H1 (cell line): Measurements from ENCODE around the gene COL4A2. TPM values are rescaled to one million over a fixed set of nuclear protein-coding genes. Genes with fewer than 3 reads are reported as not detected.

Experiments
- CTCF ChIA-PET: fragments of 300-600 bp; sonication (Branson Sonifier 250); formaldehyde crosslinking; loops from one replicate; lab custom pipeline; 2021; ENCODE audit not compliant: partially characterized antibody; lab: Charles Lee
- POLR2A ChIA-PET: fragments of 300-600 bp; sonication (Branson Sonifier 250); formaldehyde crosslinking; loops from one replicate; lab custom pipeline; 2021; ENCODE audit warnings: inconsistent platforms; ENCODE audit not compliant: partially characterized antibody; lab: Charles Lee
- DNase-seq, 2 experiments: peaks; one replicate each; pipeline versions ENCODE4 v3.0.0 to v3.0.0-alpha.2; 2010 to 2022; ENCODE audit warnings: low spot score in 2 of 2, low read depth in 1 of 2, mixed read lengths in 1 of 2
- FAIRE-seq: peaks from 2 replicates; lab custom pipeline; 2011; peaks lifted over from hg19 to GRCh38; lab: Jason Lieb, UNC
- H2AFZ ChIP-seq: 2 replicates; pipeline ENCODE4 v1.8.1; 2012; ENCODE audit warnings: low read length, inconsistent platforms
- H2AK5ac ChIP-seq: 2 replicates; pipeline ENCODE4 v1.6.1; 2013; ENCODE audit warnings: low read depth, low read length
- H2BK120ac ChIP-seq: replicated peaks from 2 replicates; pipeline ENCODE3; 2013; ENCODE audit warnings: low read depth, low read length, inconsistent platforms
- H2BK12ac ChIP-seq: 2 replicates; pipeline ENCODE4 v1.6.1; 2013; ENCODE audit warnings: low read depth, low read length
- H2BK15ac ChIP-seq: 2 replicates; pipeline ENCODE4 v1.6.1; 2013; ENCODE audit warnings: low read length
- H2BK20ac ChIP-seq: 2 replicates; pipeline ENCODE4 v1.6.1; 2013; ENCODE audit warnings: low read length
- H2BK5ac ChIP-seq: 2 replicates; pipeline ENCODE4 v1.6.1; 2013; ENCODE audit warnings: low read depth, low read length
- H3K14ac ChIP-seq: 2 replicates; pipeline ENCODE4 v1.6.1; 2013; ENCODE audit warnings: inconsistent platforms; ENCODE audit not compliant: insufficient read length
- H3K18ac ChIP-seq: 2 replicates; pipeline ENCODE4 v1.6.1; 2013; ENCODE audit warnings: low read length; ENCODE audit errors: extremely low read depth
- H3K23ac ChIP-seq: 2 replicates; pipeline ENCODE4 v1.6.1; 2013; ENCODE audit warnings: inconsistent platforms; ENCODE audit not compliant: insufficient read length
- H3K23me2 ChIP-seq: 2 replicates; pipeline ENCODE4 v1.6.1; 2013; ENCODE audit warnings: low read depth, low read length
- H3K27ac ChIP-seq: 2 replicates; pipeline ENCODE4 v1.6.1; 2011; ENCODE audit warnings: low read depth, low read length, inconsistent platforms
- H3K27me3 ChIP-seq, 4 experiments: replicated peaks in 1 of 4; 1 replicate in 1 of 4; 2 replicates in 3 of 4; pipeline versions ENCODE4 v1.6.1 to v1.8.1; 2011 to 2013; ENCODE audit warnings: low read length in 3 of 4, mild to moderate bottlenecking in 3 of 4, inconsistent platforms in 2 of 4, mixed read lengths in 2 of 4, moderate library complexity in 1 of 4; ENCODE audit not compliant: control insufficient read depth in 3 of 4, insufficient read depth in 3 of 4; ENCODE audit errors: extremely low read depth in 1 of 4
- H3K36me3 ChIP-seq, 4 experiments: 2 replicates each; pipeline versions ENCODE4 v1.6.1 to v1.8.1; 2011 to 2013; ENCODE audit warnings: mild to moderate bottlenecking in 4 of 4, low read length in 3 of 4, moderate library complexity in 2 of 4, control low read depth in 1 of 4, inconsistent platforms in 1 of 4; ENCODE audit not compliant: insufficient read depth in 4 of 4, control insufficient read depth in 2 of 4
- H3K4ac ChIP-seq: replicated peaks from 2 replicates; pipeline ENCODE3; 2013; ENCODE audit warnings: low read length, low read depth, mixed read lengths, inconsistent platforms; ENCODE audit not compliant: insufficient read length
- H3K4me1 ChIP-seq, 4 experiments: replicated peaks in 1 of 4; 1 replicate in 1 of 4; 2 replicates in 3 of 4; pipeline versions ENCODE4 v1.6.1 to v1.8.1; 2011 to 2013; ENCODE audit warnings: low read length in 3 of 4, inconsistent platforms in 2 of 4, mixed read lengths in 1 of 4; ENCODE audit not compliant: insufficient read depth in 4 of 4, control insufficient read depth in 3 of 4
- H3K4me2 ChIP-seq, 2 experiments: 2 replicates each; pipeline versions ENCODE4 v1.6.1 to v1.8.1; 2011 to 2013; ENCODE audit warnings: low read depth in 2 of 2, low read length in 2 of 2, control low read depth in 1 of 2, inconsistent platforms in 1 of 2, mild to moderate bottlenecking in 1 of 2; ENCODE audit not compliant: insufficient read depth in 1 of 2
- H3K4me3 ChIP-seq, 4 experiments: fragments of 200-600, 300-600 bp in 1 of 4; sonication (generic), shearing (Covaris generic), sonication (Bioruptor Twin) in 1 of 4; 2 replicates each; pipeline versions ENCODE4 v1.5.1 to v1.8.1; 2011 to 2016; ENCODE audit warnings: low read length in 4 of 4, low read depth in 3 of 4, control low read depth in 2 of 4, inconsistent platforms in 2 of 4, mild to moderate bottlenecking in 2 of 4, mixed read lengths in 1 of 4, moderate library complexity in 1 of 4; ENCODE audit not compliant: insufficient read depth in 2 of 4; ENCODE audit errors: extremely low read depth in 1 of 4
- H3K56ac ChIP-seq: replicated peaks from 2 replicates; pipeline ENCODE3; 2013; ENCODE audit warnings: low read depth, mild to moderate bottlenecking, mixed read lengths, low read length, inconsistent platforms; ENCODE audit not compliant: insufficient read length
- H3K79me1 ChIP-seq: 2 replicates; pipeline ENCODE4 v1.6.1; 2013; ENCODE audit warnings: low read depth, low read length, control low read depth
- H3K79me2 ChIP-seq, 2 experiments: 2 replicates each; pipeline versions ENCODE4 v1.6.1 to v1.8.1; 2012 to 2013; ENCODE audit warnings: low read length in 2 of 2, mild to moderate bottlenecking in 2 of 2, inconsistent platforms in 1 of 2; ENCODE audit not compliant: insufficient read depth in 2 of 2, control insufficient read depth in 1 of 2
- H3K9ac ChIP-seq, 4 experiments: replicated peaks in 1 of 4; 1 replicate in 1 of 4; 2 replicates in 3 of 4; pipeline versions ENCODE4 v1.6.1 to v1.8.1; 2011 to 2013; ENCODE audit warnings: low read depth in 3 of 4, low read length in 3 of 4, control low read depth in 2 of 4, mild to moderate bottlenecking in 2 of 4, moderate library complexity in 2 of 4, inconsistent platforms in 1 of 4; ENCODE audit errors: extremely low read depth in 1 of 4
- H3K9me3 ChIP-seq, 2 experiments: 2 replicates each; pipeline versions ENCODE4 v1.6.1 to v1.8.1; 2012 to 2013; ENCODE audit warnings: mild to moderate bottlenecking in 2 of 2, moderate library complexity in 2 of 2, control low read depth in 1 of 2, inconsistent platforms in 1 of 2, low read depth in 1 of 2, low read length in 1 of 2, mixed read lengths in 1 of 2; ENCODE audit not compliant: insufficient read depth in 2 of 2
- H4K20me1 ChIP-seq, 2 experiments: replicated peaks in 1 of 2; 2 replicates each; pipeline versions ENCODE3 to v1.8.1; 2011 to 2013; ENCODE audit warnings: inconsistent platforms in 2 of 2, low read length in 2 of 2, mild to moderate bottlenecking in 1 of 2; ENCODE audit not compliant: insufficient read depth in 2 of 2, control insufficient read depth in 1 of 2
- H4K5ac ChIP-seq: 2 replicates; pipeline ENCODE4 v1.6.1; 2013; ENCODE audit warnings: low read length, low read depth, mixed read lengths, inconsistent platforms; ENCODE audit not compliant: insufficient read length
- H4K8ac ChIP-seq: 2 replicates; pipeline ENCODE4 v1.8.0; 2013; ENCODE audit warnings: mild to moderate bottlenecking, moderate library complexity, low read length, inconsistent platforms; ENCODE audit not compliant: insufficient read depth; ENCODE audit errors: extremely low read depth
- H4K91ac ChIP-seq: replicated peaks from 2 replicates; pipeline ENCODE3; 2013; ENCODE audit warnings: low read length, mixed read lengths, inconsistent platforms; ENCODE audit not compliant: insufficient read length
- CBX5 ChIP-seq: fragments of 300-800, 300-1000 bp; sonication (generic); IDR thresholded peaks from 2 replicates; pipeline ENCODE4 v1.7.1; 2016; ENCODE audit warnings: antibody characterized with exemption, low read length, low read depth
- EGR1 ChIP-seq: IDR thresholded peaks from 2 replicates; pipeline ENCODE4 v1.6.1; 2011; ENCODE audit warnings: low read depth, low read length, borderline replicate concordance
- RXRA ChIP-seq: IDR thresholded peaks from 2 replicates; pipeline ENCODE4 v1.6.1; 2011; ENCODE audit warnings: low read depth, mild to moderate bottlenecking, low read length, moderate library complexity; ENCODE audit not compliant: insufficient read depth
- SP2 ChIP-seq: IDR thresholded peaks from 2 replicates; pipeline ENCODE4 v1.6.1; 2012; ENCODE audit warnings: mild to moderate bottlenecking, low read length, inconsistent platforms
- TCF12 ChIP-seq: IDR thresholded peaks from 2 replicates; pipeline ENCODE4 v1.6.1; 2011; ENCODE audit warnings: low read depth, mild to moderate bottlenecking, low read length
- TEAD4 ChIP-seq: IDR thresholded peaks from 2 replicates; pipeline ENCODE4 v1.6.1; 2012; ENCODE audit warnings: low read depth, low read length, inconsistent platforms, mixed read lengths
- WGBS, 2 experiments: shearing (Covaris generic) in 1 of 2; methylation state at CpG; one replicate each; pipeline versions ENCODE4 v1.1.6 to v1.1.7; 2013 to 2015; ENCODE audit warnings: low lambda C conversion rate in 2 of 2, mixed read lengths in 2 of 2, inconsistent platforms in 1 of 2, low coverage in 1 of 2, missing lambda C conversion rate in 1 of 2; ENCODE audit not compliant: insufficient replicate concordance in 2 of 2, insufficient coverage in 1 of 2, insufficient read length in 1 of 2; ENCODE audit errors: extremely low coverage in 1 of 2, missing lambda C conversion rate in 1 of 2; 5-methylcytosine and 5-hydroxymethylcytosine counted together
- polyA plus RNA-seq, 7 experiments: library from polyadenylated mRNA; depleted of rRNA in 3 of 7; stranded (reverse) in 5 of 7; unstranded in 2 of 7; fragments of >200 nt in 5 of 7; fragments of 200-250 nt in 2 of 7; gene quantifications; 1 replicate in 5 of 7; 2 replicates in 1 of 7; 4 replicates in 1 of 7; pipeline versions ENCODE4 v1.2.1 to v1.2.3, GENCODE V29; 2011 to 2013; ENCODE audit warnings: missing spikeins in 2 of 7, mixed read lengths in 2 of 7
- total RNA-seq: library from RNA; stranded (reverse); fragmentation: NEBNext Ultra II Directional; extraction: Animal tissue kit (Norgen Biotek cat#: 25700); gene quantifications from 2 replicates; pipeline ENCODE4 v1.2.1, GENCODE V29; 2021
- TF ChIP-seq, protein P1 (sequence below): IDR thresholded peaks from 2 replicates; pipeline ENCODE4 v1.6.1; 2011; ENCODE audit warnings: low read depth, mild to moderate bottlenecking, low read length; ENCODE audit not compliant: insufficient read depth

COL4A2 gene
- total and polyA plus RNA-seq, 2 of the 8 experiments (the other 6 are each of a cell fraction or from before 2014, with no cell fraction given): 80.4 to 87.3 TPM

GRCh38 chr13:110268061-110268460 is 39.0 kb upstream of the COL4A2 start:
- Histone ChIP-seq H2BK12ac (no peak overlapping the region), H2AFZ (no peak overlapping the region), H3K27ac (no peak overlapping the region), H4K91ac (no peak overlapping the region), H3K14ac (no peak overlapping the region), H4K20me1 (no peaks in the 10 kb centered on the region), H2AK5ac (no peak overlapping the region), H3K4me2 (no peak overlapping the region; a peak in 1 of 4 replicates), H3K4me1 (peaks cover 11 to 28% (median 16%) of the 10 kb centered on the region in 4 experiments), H3K9me3 (no peaks in the 10 kb centered on the region), H3K36me3 (no peaks in the 10 kb centered on the region), H2BK20ac (no peak overlapping the region), H3K79me2 (peaks cover 0 to 6% of the 10 kb centered on the region in 2 experiments; a peak in 2 of 4 replicates), H4K5ac (no peak overlapping the region), H3K9ac (no peak overlapping the region), H3K23me2 (no peaks in the 10 kb centered on the region), H3K56ac (no peak overlapping the region), H2BK15ac (no peak overlapping the region), H3K23ac (no peak overlapping the region), H3K4me3 (no peak overlapping the region), H3K4ac (no peak overlapping the region), H2BK120ac (no peak overlapping the region), H3K79me1 (peaks cover 10% of the 10 kb centered on the region), H3K18ac (no peak overlapping the region), H2BK5ac (no peak overlapping the region), H3K27me3 (no peaks in the 10 kb centered on the region; a peak in 1 of 7 replicates), H4K8ac (no peak overlapping the region)
- WGBS, 2 experiments: 89% methylated on average over 6 of the region's 6 CpGs; no CpG with 5 or more reads in 1 of the 2 experiments
- DNase-seq (peak in 1 of 2 experiments; percentile 34), FAIRE-seq (no peak)
- ChIA-PET CTCF (interaction anchor here (0.7 to 3.1 kb wide), 13 partner anchors 8 to 144 kb away, joined by 3 to 18 read pairs (median 4); partner anchors contain the start of genes COL4A1 and COL4A2), POLR2A (interaction anchor here (1.1 kb wide), 2 partner anchors 41 to 60 kb away, joined by 3 to 4 read pairs; no protein-coding TSS in a partner anchor)
- TF ChIP-seq RXRA: no peak
- TF ChIP-seq CBX5: no peak
- no peak for TF ChIP-seq EGR1
- no peak for TF ChIP-seq TCF12
- no peak for TF ChIP-seq SP2
- no peak for TF ChIP-seq TEAD4
- TF ChIP-seq, protein P1, sequence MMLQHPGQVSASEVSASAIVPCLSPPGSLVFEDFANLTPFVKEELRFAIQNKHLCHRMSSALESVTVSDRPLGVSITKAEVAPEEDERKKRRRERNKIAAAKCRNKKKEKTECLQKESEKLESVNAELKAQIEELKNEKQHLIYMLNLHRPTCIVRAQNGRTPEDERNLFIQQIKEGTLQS: no peak
